ENCODE results near the gene CORO7. TPM values are rescaled to one million over a fixed set of nuclear protein-coding genes. Genes with fewer than 3 reads are reported as not detected.

CORO7 gene
- total and polyA plus RNA-seq, 2 donors (not counting 1 experiment from before 2014, with no cell fraction given): 117 to 230 TPM

DNA sequence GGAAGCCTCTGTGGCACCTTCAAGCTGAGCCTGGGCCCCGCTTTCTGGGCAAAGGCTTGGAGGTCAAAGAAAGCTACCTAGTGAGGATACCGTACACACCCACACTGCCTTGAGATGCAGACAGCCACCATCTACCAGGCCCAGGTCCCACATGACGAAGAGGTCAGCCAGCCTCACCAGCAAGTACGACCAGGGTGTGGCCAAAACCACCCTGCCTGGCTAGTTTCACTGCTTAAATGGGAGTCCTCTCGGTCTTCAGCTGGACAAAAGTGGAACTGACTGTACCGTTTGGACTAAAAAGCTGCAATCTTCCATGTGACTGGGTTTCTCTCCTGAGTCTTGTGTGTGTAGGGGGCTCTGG is 23.2 kb downstream of the CORO7 start:
- no peak overlapping the region for H3K9ac ChIP-seq (ENCODE audit: low read length)
- no peak overlapping the region for H3K4me3 ChIP-seq (ENCODE audit: control extremely low read depth in 1 of 5, extremely low read depth in 1 of 5, insufficient read depth in 1 of 5, low read depth in 2 of 5, low read length in 4 of 5)
- ATAC-seq (ENCODE audit: low read depth) (no peak), DNase-seq (no peak)
- ChIA-PET CTCF (interaction anchor here (2.3 to 3.0 kb wide), 2 partner anchors 10 to 34 kb away, joined by 8 to 16 read pairs; no protein-coding TSS in a partner anchor), POLR2A (no interaction called here)
- TF ChIP-seq EZH2 (IDR thresholded peaks at IDR 0.05; ENCODE audit: borderline replicate concordance, insufficient read depth, low read depth, low read length, poor library complexity, severe bottlenecking): no peak
- TF ChIP-seq, protein P1, sequence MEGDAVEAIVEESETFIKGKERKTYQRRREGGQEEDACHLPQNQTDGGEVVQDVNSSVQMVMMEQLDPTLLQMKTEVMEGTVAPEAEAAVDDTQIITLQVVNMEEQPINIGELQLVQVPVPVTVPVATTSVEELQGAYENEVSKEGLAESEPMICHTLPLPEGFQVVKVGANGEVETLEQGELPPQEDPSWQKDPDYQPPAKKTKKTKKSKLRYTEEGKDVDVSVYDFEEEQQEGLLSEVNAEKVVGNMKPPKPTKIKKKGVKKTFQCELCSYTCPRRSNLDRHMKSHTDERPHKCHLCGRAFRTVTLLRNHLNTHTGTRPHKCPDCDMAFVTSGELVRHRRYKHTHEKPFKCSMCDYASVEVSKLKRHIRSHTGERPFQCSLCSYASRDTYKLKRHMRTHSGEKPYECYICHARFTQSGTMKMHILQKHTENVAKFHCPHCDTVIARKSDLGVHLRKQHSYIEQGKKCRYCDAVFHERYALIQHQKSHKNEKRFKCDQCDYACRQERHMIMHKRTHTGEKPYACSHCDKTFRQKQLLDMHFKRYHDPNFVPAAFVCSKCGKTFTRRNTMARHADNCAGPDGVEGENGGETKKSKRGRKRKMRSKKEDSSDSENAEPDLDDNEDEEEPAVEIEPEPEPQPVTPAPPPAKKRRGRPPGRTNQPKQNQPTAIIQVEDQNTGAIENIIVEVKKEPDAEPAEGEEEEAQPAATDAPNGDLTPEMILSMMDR (IDR thresholded peaks at IDR 0.05): no peak
- Mint-ChIP-seq H3K4me3 (no peak overlapping the region), H3K9me3 (ENCODE audit: insufficient read depth) (no peaks in the 10 kb centered on the region), H3K27me3 (no peaks in the 10 kb centered on the region), H3K4me1 (no peaks in the 10 kb centered on the region), H3K27ac (no peak overlapping the region)
- peaks cover 96% of the 10 kb centered on the region for H4K20me1 ChIP-seq (ENCODE audit: control insufficient read depth, insufficient read depth, low read length, poor library complexity, severe bottlenecking)
- no peak overlapping the region for H3K4me2 ChIP-seq (replicated peaks; ENCODE audit: low read depth, low read length, poor library complexity, severe bottlenecking)
- no peaks in the 10 kb centered on the region for H3K27me3 ChIP-seq (replicated peaks in 1 of 4; ENCODE audit: control extremely low read depth in 1 of 4, control insufficient read depth in 3 of 4, insufficient read depth in 4 of 4, low read length in 3 of 4)
- H3K79me2 ChIP-seq (ENCODE audit: control insufficient read depth, insufficient read depth, low read length): peaks cover 60% of the 10 kb centered on the region
- no peak overlapping the region for H2AFZ ChIP-seq (ENCODE audit: insufficient read depth, low read depth, low read length, poor library complexity, severe bottlenecking)
- no peaks in the 10 kb centered on the region for H3K9me3 ChIP-seq (ENCODE audit: control extremely low read depth in 1 of 3, control insufficient read depth in 2 of 3, insufficient read depth in 1 of 3, low read length in 2 of 3)
- no peaks in the 10 kb centered on the region for H3K4me1 ChIP-seq (ENCODE audit: control insufficient read depth in 2 of 2, insufficient read depth in 2 of 2, low read length in 2 of 2)
- peaks cover 5 to 75% of the 10 kb centered on the region in 2 experiments for H3K36me3 ChIP-seq (replicated peaks in 1 of 2; ENCODE audit: control extremely low read depth in 1 of 2, control insufficient read depth in 1 of 2, extremely low read depth in 1 of 2, insufficient read depth in 2 of 2, low read length in 1 of 2)
- WGBS (ENCODE audit: insufficient coverage): 95% methylated on average over 6 of the region's 6 CpGs
- H3K27ac ChIP-seq (ENCODE audit: low read length in 2 of 2): no peak overlapping the region
- intact Hi-C loops (cut with micrococcal nuclease): no loop called here

DNA sequence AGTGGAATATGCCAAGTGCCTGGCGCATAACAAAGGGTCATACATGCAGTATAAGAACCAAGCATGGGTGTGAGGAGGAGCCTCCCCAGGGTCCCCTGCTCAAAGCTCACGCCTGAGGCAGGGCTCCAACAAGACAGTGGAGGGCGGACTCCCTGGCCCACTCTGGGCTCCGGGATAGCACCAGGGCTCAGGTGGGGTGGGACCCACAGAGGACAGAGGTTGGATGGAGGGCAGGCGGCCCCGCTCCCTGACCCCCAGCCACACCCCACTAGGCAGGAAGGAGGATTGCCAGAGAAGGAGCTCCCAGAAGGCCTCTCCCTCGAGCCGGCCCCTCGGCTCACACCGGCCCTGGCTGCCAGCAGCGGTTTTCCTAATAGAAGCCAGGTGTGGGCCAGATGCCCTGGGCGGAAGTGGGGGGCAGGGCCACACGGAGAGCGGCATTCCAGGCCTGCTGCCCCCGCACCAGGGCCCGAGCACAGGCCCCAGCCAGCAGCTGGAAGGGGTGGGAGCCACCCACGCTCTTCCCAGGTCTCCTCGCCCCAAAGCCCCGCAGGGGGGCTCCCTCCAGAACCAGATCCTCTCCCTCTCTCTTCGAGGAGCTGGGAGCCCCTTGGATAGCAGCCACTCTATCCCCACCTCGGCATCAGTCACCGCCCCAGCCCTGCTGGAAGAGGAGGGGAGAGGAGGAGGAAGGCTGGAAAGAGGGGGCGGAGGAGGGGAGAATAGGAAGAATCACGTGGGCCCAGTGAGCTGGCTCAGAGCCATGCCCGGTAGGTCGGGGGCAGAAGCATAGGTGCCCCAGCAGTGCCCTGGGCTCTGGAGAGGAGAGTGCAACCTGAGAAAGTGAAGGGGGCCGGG is 23.8 kb downstream of the CORO7 start:
- whole genome bisulfite sequencing (ENCODE audit: insufficient coverage): 97% methylated on average over 17 of the region's 27 CpGs
- ATAC-seq (ENCODE audit: low read depth) (no peak), DNase-seq (no peak)
- Histone ChIP-seq H3K27me3 (replicated peaks in 1 of 4; ENCODE audit: control extremely low read depth in 1 of 4, control insufficient read depth in 3 of 4, insufficient read depth in 4 of 4, low read length in 3 of 4) (no peaks in the 10 kb centered on the region), H3K9ac (ENCODE audit: low read length) (no peak overlapping the region), H3K36me3 (replicated peaks in 1 of 2; ENCODE audit: control extremely low read depth in 1 of 2, control insufficient read depth in 1 of 2, extremely low read depth in 1 of 2, insufficient read depth in 2 of 2, low read length in 1 of 2) (peaks cover 5 to 81% of the 10 kb centered on the region in 2 experiments), H3K4me3 (ENCODE audit: control extremely low read depth in 1 of 5, extremely low read depth in 1 of 5, insufficient read depth in 1 of 5, low read depth in 2 of 5, low read length in 4 of 5) (no peak overlapping the region), H3K9me3 (ENCODE audit: control extremely low read depth in 1 of 3, control insufficient read depth in 2 of 3, insufficient read depth in 1 of 3, low read length in 2 of 3) (no peaks in the 10 kb centered on the region), H3K4me2 (replicated peaks; ENCODE audit: low read depth, low read length, poor library complexity, severe bottlenecking) (no peak overlapping the region), H3K27ac (ENCODE audit: low read length in 2 of 2) (no peak overlapping the region), H2AFZ (ENCODE audit: insufficient read depth, low read depth, low read length, poor library complexity, severe bottlenecking) (no peak overlapping the region), H3K4me1 (ENCODE audit: control insufficient read depth in 2 of 2, insufficient read depth in 2 of 2, low read length in 2 of 2) (no peaks in the 10 kb centered on the region), H4K20me1 (ENCODE audit: control insufficient read depth, insufficient read depth, low read length, poor library complexity, severe bottlenecking) (peaks cover 96% of the 10 kb centered on the region), H3K79me2 (ENCODE audit: control insufficient read depth, insufficient read depth, low read length) (peaks cover 60% of the 10 kb centered on the region)
- no peak for TF ChIP-seq EZH2 (IDR thresholded peaks at IDR 0.05; ENCODE audit: borderline replicate concordance, insufficient read depth, low read depth, low read length, poor library complexity, severe bottlenecking)
- TF ChIP-seq, protein P1 (IDR thresholded peaks at IDR 0.05): no peak
- Mint-ChIP-seq H3K4me3 (no peak overlapping the region), H3K27me3 (no peaks in the 10 kb centered on the region), H3K27ac (no peak overlapping the region), H3K4me1 (no peaks in the 10 kb centered on the region), H3K9me3 (ENCODE audit: insufficient read depth) (no peaks in the 10 kb centered on the region)
- intact Hi-C loops (cut with micrococcal nuclease): no loop called here
- POLR2A ChIA-PET: no interaction called here
- CTCF ChIA-PET: interaction anchor here (2.3 to 3.3 kb wide), 3 partner anchors 10 to 34 kb away, joined by 8 to 27 read pairs (median 16); no protein-coding TSS in a partner anchor
